ENCODE results near the gene SLC26A2.

DNA sequence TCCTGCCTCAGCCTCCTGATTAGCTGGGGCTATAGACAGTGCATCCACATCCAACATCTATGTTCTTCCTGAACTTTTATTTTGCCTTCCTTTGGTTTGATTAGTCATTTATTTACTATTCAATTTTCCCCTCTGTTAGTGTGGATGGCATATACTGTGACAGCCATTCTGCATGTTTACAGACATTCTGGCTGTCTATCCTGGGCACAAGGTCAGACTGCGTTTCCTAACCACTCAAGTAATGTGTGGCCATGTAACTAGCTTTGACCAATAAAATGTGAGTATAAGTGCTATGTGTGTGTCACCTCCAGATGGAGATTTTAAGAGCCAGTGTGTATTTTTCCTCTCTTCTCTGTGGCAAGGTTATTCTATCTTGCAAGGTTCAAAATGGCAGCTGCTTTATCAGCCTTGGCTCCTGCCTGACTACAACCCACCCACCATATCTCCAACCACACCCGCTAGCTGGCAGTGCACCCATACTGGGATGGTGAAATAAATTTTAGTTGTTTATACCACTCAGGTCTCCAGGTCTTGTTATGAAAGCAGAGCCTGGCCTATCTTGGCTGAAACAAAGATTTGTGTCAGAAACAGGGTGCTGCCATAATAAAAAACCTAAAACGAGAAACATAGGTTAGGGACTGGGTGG is 48.2 kb upstream of the SLC26A2 start:
- TF ChIP-seq, protein P1, sequence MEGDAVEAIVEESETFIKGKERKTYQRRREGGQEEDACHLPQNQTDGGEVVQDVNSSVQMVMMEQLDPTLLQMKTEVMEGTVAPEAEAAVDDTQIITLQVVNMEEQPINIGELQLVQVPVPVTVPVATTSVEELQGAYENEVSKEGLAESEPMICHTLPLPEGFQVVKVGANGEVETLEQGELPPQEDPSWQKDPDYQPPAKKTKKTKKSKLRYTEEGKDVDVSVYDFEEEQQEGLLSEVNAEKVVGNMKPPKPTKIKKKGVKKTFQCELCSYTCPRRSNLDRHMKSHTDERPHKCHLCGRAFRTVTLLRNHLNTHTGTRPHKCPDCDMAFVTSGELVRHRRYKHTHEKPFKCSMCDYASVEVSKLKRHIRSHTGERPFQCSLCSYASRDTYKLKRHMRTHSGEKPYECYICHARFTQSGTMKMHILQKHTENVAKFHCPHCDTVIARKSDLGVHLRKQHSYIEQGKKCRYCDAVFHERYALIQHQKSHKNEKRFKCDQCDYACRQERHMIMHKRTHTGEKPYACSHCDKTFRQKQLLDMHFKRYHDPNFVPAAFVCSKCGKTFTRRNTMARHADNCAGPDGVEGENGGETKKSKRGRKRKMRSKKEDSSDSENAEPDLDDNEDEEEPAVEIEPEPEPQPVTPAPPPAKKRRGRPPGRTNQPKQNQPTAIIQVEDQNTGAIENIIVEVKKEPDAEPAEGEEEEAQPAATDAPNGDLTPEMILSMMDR (conservative IDR thresholded peaks at IDR 0.05; ENCODE audit: low read depth in 2 of 2), result no peak
- TF ChIP-seq EZH2 (IDR thresholded peaks at IDR 0.05; ENCODE audit: low read depth, unreplicated experiment) (no peak), STAT1 (IDR thresholded peaks at IDR 0.05; ENCODE audit: unreplicated experiment) (no peak), EZH2phosphoT487 (IDR thresholded peaks at IDR 0.05; ENCODE audit: unreplicated experiment) (no peak), CREB1 (CRISPR knock-in tag; IDR thresholded peaks at IDR 0.05; ENCODE audit: low read depth) (no peak), POLR2AphosphoS5 (IDR thresholded peaks at IDR 0.05; ENCODE audit: low read depth) (no peak), ZNF114 (CRISPR knock-in tag; IDR thresholded peaks at IDR 0.05) (no peak)
- TF ChIP-seq, protein P2, sequence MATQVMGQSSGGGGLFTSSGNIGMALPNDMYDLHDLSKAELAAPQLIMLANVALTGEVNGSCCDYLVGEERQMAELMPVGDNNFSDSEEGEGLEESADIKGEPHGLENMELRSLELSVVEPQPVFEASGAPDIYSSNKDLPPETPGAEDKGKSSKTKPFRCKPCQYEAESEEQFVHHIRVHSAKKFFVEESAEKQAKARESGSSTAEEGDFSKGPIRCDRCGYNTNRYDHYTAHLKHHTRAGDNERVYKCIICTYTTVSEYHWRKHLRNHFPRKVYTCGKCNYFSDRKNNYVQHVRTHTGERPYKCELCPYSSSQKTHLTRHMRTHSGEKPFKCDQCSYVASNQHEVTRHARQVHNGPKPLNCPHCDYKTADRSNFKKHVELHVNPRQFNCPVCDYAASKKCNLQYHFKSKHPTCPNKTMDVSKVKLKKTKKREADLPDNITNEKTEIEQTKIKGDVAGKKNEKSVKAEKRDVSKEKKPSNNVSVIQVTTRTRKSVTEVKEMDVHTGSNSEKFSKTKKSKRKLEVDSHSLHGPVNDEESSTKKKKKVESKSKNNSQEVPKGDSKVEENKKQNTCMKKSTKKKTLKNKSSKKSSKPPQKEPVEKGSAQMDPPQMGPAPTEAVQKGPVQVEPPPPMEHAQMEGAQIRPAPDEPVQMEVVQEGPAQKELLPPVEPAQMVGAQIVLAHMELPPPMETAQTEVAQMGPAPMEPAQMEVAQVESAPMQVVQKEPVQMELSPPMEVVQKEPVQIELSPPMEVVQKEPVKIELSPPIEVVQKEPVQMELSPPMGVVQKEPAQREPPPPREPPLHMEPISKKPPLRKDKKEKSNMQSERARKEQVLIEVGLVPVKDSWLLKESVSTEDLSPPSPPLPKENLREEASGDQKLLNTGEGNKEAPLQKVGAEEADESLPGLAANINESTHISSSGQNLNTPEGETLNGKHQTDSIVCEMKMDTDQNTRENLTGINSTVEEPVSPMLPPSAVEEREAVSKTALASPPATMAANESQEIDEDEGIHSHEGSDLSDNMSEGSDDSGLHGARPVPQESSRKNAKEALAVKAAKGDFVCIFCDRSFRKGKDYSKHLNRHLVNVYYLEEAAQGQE (IDR thresholded peaks at IDR 0.05; ENCODE audit: unreplicated experiment), result no peak

Data from GM23338 (cell line).